Gastroesophageal sphincter (tissue), 4 donors: ENCODE data around the gene ARL16. TPM values are rescaled to one million over a fixed set of nuclear protein-coding genes. Genes with fewer than 3 reads are reported as not detected.

ENCODE experiments used
- ATAC-seq: fragments of 150-250 bp; one replicate; pipeline ENCODE4 v1.9.1; 2016; ENCODE audit warnings: mild to moderate bottlenecking, moderate library complexity
- H3K27ac ChIP-seq, 4 donors: fragments of 200-600 bp; sonication (generic) in 3 of 4; 1 replicate in 3 of 4; 2 replicates in 1 of 4; pipeline ENCODE4 v1.5.1; 2016 to 2019
- H3K27me3 ChIP-seq: fragments of 200-600 bp; sonication (generic); one replicate; pipeline ENCODE4 v1.5.1; 2019
- H3K36me3 ChIP-seq, 2 donors: fragments of 200-600 bp; sonication (generic); one replicate each; pipeline ENCODE4 v1.5.1; 2019; ENCODE audit warnings: control low read depth in 1 of 2
- H3K4me1 ChIP-seq, 3 donors: fragments of 200-600 bp; sonication (generic); 1 replicate in 2 of 3; 2 replicates in 1 of 3; pipeline ENCODE4 v1.5.1; 2016 to 2019; ENCODE audit warnings: control low read depth in 2 of 3
- H3K4me3 ChIP-seq, 2 donors: fragments of 200-600 bp; sonication (generic); one replicate each; pipeline ENCODE4 v1.5.1; 2019; ENCODE audit warnings: mild to moderate bottlenecking in 1 of 2, moderate library complexity in 1 of 2
- H3K9me3 ChIP-seq, 3 donors: fragments of 200-600 bp; sonication (generic); one replicate each; pipeline ENCODE4 v1.5.1; 2017 to 2019; ENCODE audit warnings: control low read depth in 2 of 3
- CTCF ChIP-seq, 4 experiments: fragments of 200-600 bp in 2 of 4; fragments of 450-650 bp in 2 of 4; sonication (generic) in 1 of 4; IDR thresholded peaks; one replicate each; pipeline ENCODE4 v1.5.1; 2017 to 2019; ENCODE audit warnings: antibody characterized with exemption in 4 of 4, mild to moderate bottlenecking in 2 of 4, moderate library complexity in 2 of 4
- EP300 ChIP-seq: sonication (generic); formaldehyde crosslinking; IDR thresholded peaks from one replicate; pipeline ENCODE4 v1.6.1; 2017; ENCODE audit warnings: antibody characterized with exemption, mild to moderate bottlenecking
- POLR2A ChIP-seq, 2 donors: fragments of 450-650 bp; IDR thresholded peaks; one replicate each; pipeline ENCODE4 v1.6.1; 2017; ENCODE audit warnings: antibody characterized with exemption in 2 of 2, mild to moderate bottlenecking in 2 of 2, moderate library complexity in 1 of 2
- POLR2AphosphoS5 ChIP-seq: sonication (generic); formaldehyde crosslinking; IDR thresholded peaks from one replicate; pipeline ENCODE4 v1.6.1; 2017; ENCODE audit warnings: antibody characterized with exemption
- WGBS, 2 donors: methylation state at CpG; one replicate each; pipeline ENCODE4 v1.1.5; 2018; ENCODE audit warnings: low coverage in 1 of 2; 5-methylcytosine and 5-hydroxymethylcytosine counted together
- total RNA-seq, 4 donors: library from RNA; depleted of rRNA; stranded (reverse); fragments of >200 nt; gene quantifications; one replicate each; pipeline ENCODE4 v1.1.0, GENCODE V29; 2016

ARL16 gene
- total RNA-seq, 4 donors from 2014 or later, result 26.2 to 52.8 (median 30.2) TPM

- Histone ChIP-seq H3K4me1 (peaks cover 0 to 36% (median 21%) of the 10 kb centered on the region in 3 donors), H3K36me3 (peaks cover 0 to 17% of the 10 kb centered on the region in 2 donors), H3K4me3 (no peak overlapping the region), H3K27ac (no peak overlapping the region), H3K9me3 (no peaks in the 10 kb centered on the region), H3K27me3 (no peaks in the 10 kb centered on the region)
- no peak for TF ChIP-seq POLR2AphosphoS5
- no peak for TF ChIP-seq EP300
- TF ChIP-seq POLR2A (IDR thresholded peaks at IDR 0.05), result no peak
- TF ChIP-seq CTCF (IDR thresholded peaks at IDR 0.05), result no peak
- 83% methylated on average over 1 of the region's 7 CpGs; no CpG with 5 or more reads in 1 of the 2 donors for WGBS, 2 donors
- ATAC-seq, result no peak
Observed at GRCh38 chr17:81664051-81664470, 19.5 kb downstream of the ARL16 start.

- 86 to 89% methylated on average over 4 of the region's 4 CpGs for WGBS, 2 donors
- Histone ChIP-seq H3K9me3 (no peaks in the 10 kb centered on the region), H3K4me3 (no peak overlapping the region), H3K27me3 (no peaks in the 10 kb centered on the region), H3K27ac (no peak overlapping the region), H3K4me1 (peaks cover 0 to 16% (median 12%) of the 10 kb centered on the region in 3 donors), H3K36me3 (peaks cover 0 to 8% of the 10 kb centered on the region in 2 donors)
- no peak for TF ChIP-seq POLR2AphosphoS5
- TF ChIP-seq EP300, result no peak
- no peak for TF ChIP-seq CTCF (IDR thresholded peaks at IDR 0.05)
- no peak for TF ChIP-seq POLR2A (IDR thresholded peaks at IDR 0.05)
- no peak for ATAC-seq
Observed at GRCh38 chr17:81662002-81662401, 21.6 kb downstream of the ARL16 start.

GRCh38 chr17:81660441-81660840 lies 23.2 kb downstream of the ARL16 start:
- Histone ChIP-seq H3K27ac (no peak overlapping the region), H3K4me3 (no peak overlapping the region), H3K9me3 (no peaks in the 10 kb centered on the region), H3K27me3 (no peaks in the 10 kb centered on the region), H3K4me1 (peaks cover 0 to 9% (median 6%) of the 10 kb centered on the region in 3 donors), H3K36me3 (peaks cover 0 to 8% of the 10 kb centered on the region in 2 donors)
- WGBS, 2 donors, result 74 to 86% methylated on average over 3 to 9 of the region's 9 CpGs
- TF ChIP-seq EP300 (no peak), POLR2A (IDR thresholded peaks at IDR 0.05) (no peak), CTCF (IDR thresholded peaks at IDR 0.05) (no peak), POLR2AphosphoS5 (no peak)
- ATAC-seq, result no peak

- no peak for TF ChIP-seq POLR2A (IDR thresholded peaks at IDR 0.05)
- no peak for TF ChIP-seq POLR2AphosphoS5
- TF ChIP-seq CTCF (IDR thresholded peaks at IDR 0.05), result no peak
- TF ChIP-seq EP300, result no peak
- Histone ChIP-seq H3K36me3 (no peaks in the 10 kb centered on the region), H3K27me3 (peaks cover 12% of the 10 kb centered on the region), H3K9me3 (no peaks in the 10 kb centered on the region), H3K27ac (no peak overlapping the region), H3K4me1 (no peaks in the 10 kb centered on the region), H3K4me3 (no peak overlapping the region)
- no peak for ATAC-seq
- WGBS, 2 donors, result 73 to 87% methylated on average over 5 of the region's 5 CpGs
Observed at GRCh38 chr17:81659038-81659437, 24.6 kb downstream of the ARL16 start.

- no peak for TF ChIP-seq EP300
- no CpG with 5 or more reads among the region's 4 CpGs for WGBS, 2 donors
- no peaks in the 10 kb centered on the region for H3K4me1 ChIP-seq
- ATAC-seq, result no peak
- no peak overlapping the region for H3K4me3 ChIP-seq
- H3K36me3 ChIP-seq, result no peaks in the 10 kb centered on the region
- H3K9me3 ChIP-seq, result no peaks in the 10 kb centered on the region
- H3K27me3 ChIP-seq, result peaks cover 33% of the 10 kb centered on the region
- no peak overlapping the region for H3K27ac ChIP-seq
Observed at GRCh38 chr17:81656835-81657234, 26.8 kb downstream of the ARL16 start.
